HepG2 (cell line): ENCODE data around the gene ERMP1. TPM values are rescaled to one million over a fixed set of nuclear protein-coding genes. Genes with fewer than 3 reads are reported as not detected.
A peak's percentile ranks its signal among the peaks of the same experiment; 100 is the strongest.

ENCODE experiments used
- ATM ChIP-seq: fragments of 450-650 bp; IDR thresholded peaks from 2 replicates; pipeline ENCODE4 v1.7.1; 2017; ENCODE audit warnings: mild to moderate bottlenecking, borderline replicate concordance
- FOXM1 ChIP-seq: sonication (generic); formaldehyde crosslinking; IDR thresholded peaks from 2 replicates; pipeline ENCODE4 v1.5.0; 2020; ENCODE audit warnings: missing genetic modification reagents
- HDAC1 ChIP-seq: sonication (generic); formaldehyde crosslinking; IDR thresholded peaks from 2 replicates; pipeline ENCODE4 v1.5.1; 2020; ENCODE audit warnings: mild to moderate bottlenecking, missing genetic modification reagents
- HNRNPLL ChIP-seq: fragments of 200-400 bp; formaldehyde crosslinking; IDR thresholded peaks from 2 replicates; pipeline ENCODE4 v1.6.1; 2017; ENCODE audit warnings: mild to moderate bottlenecking, low read depth, low read length; ENCODE audit not compliant: poor library complexity, severe bottlenecking
- HOXA7 ChIP-seq: sonication (generic); formaldehyde crosslinking; IDR thresholded peaks from 2 replicates; pipeline ENCODE4 v1.8.1; 2022; ENCODE audit warnings: mild to moderate bottlenecking, missing genetic modification reagents, moderate library complexity
- ISL2 ChIP-seq: sonication (generic); formaldehyde crosslinking; IDR thresholded peaks from 2 replicates; pipeline ENCODE4 v1.5.0; 2020; ENCODE audit warnings: missing genetic modification reagents
- JUN ChIP-seq: sonication (generic); formaldehyde crosslinking; IDR thresholded peaks from 2 replicates; pipeline ENCODE4 v1.4.0; 2020; ENCODE audit warnings: mild to moderate bottlenecking, missing genetic modification reagents
- KLF11 ChIP-seq: IDR thresholded peaks from 2 replicates; pipeline ENCODE4 v1.6.1; 2016; ENCODE audit warnings: missing compliant biosample characterization
- MXD4 ChIP-seq: IDR thresholded peaks from 2 replicates; pipeline ENCODE4 v1.6.1; 2016; ENCODE audit warnings: mild to moderate bottlenecking, missing biosample characterization, missing genetic modification reagents
- PCBP2 ChIP-seq: fragments of 200-400 bp; formaldehyde crosslinking; optimal IDR thresholded peaks from 2 replicates; pipeline ENCODE3; 2018; ENCODE audit warnings: low read length, low read depth; ENCODE audit not compliant: poor library complexity, severe bottlenecking
- PHF21A ChIP-seq: sonication (generic); formaldehyde crosslinking; IDR thresholded peaks from 2 replicates; pipeline ENCODE4 v1.5.0; 2020; ENCODE audit warnings: mild to moderate bottlenecking, missing genetic modification reagents
- PITX1 ChIP-seq: sonication (generic); formaldehyde crosslinking; IDR thresholded peaks from 2 replicates; pipeline ENCODE4 v1.5.1; 2020; ENCODE audit warnings: mild to moderate bottlenecking, missing genetic modification reagents
- POLR2AphosphoS2 ChIP-seq: IDR thresholded peaks from 2 replicates; pipeline ENCODE4 v1.6.1; 2011; ENCODE audit warnings: low read depth, low read length, improper control_type of control experiment
- PTBP1 ChIP-seq: fragments of 200-400 bp; formaldehyde crosslinking; IDR thresholded peaks from 2 replicates; pipeline ENCODE4 v1.6.1; 2018; ENCODE audit warnings: low read length, low read depth; ENCODE audit not compliant: poor library complexity, severe bottlenecking
- RELA ChIP-seq: sonication (generic); formaldehyde crosslinking; IDR thresholded peaks from 2 replicates; pipeline ENCODE4 v1.4.0; 2020; ENCODE audit warnings: missing genetic modification reagents
- TAF15 ChIP-seq: fragments of 200-400 bp; formaldehyde crosslinking; IDR thresholded peaks from one replicate; pipeline ENCODE4 v1.6.1; 2018; ENCODE audit warnings: mild to moderate bottlenecking, low read depth, low read length; ENCODE audit not compliant: poor library complexity, severe bottlenecking
- TRIM24 ChIP-seq: sonication (generic); formaldehyde crosslinking; IDR thresholded peaks from 2 replicates; pipeline ENCODE4 v1.8.0; 2022; ENCODE audit warnings: mild to moderate bottlenecking, missing genetic modification reagents
- ZNF205 ChIP-seq: IDR thresholded peaks from 2 replicates; pipeline ENCODE4 v1.6.1; 2018; ENCODE audit warnings: missing biosample characterization, missing genetic modification reagents
- ZNF546 ChIP-seq: sonication (generic); formaldehyde crosslinking; conservative IDR thresholded peaks from 2 replicates; pipeline ENCODE4 v1.8.1; 2023; ENCODE audit warnings: mild to moderate bottlenecking, missing genetic modification reagents
- ZNF547 ChIP-seq: sonication (generic); formaldehyde crosslinking; IDR thresholded peaks from 2 replicates; pipeline ENCODE4 v1.5.1; 2020; ENCODE audit warnings: mild to moderate bottlenecking, missing genetic modification reagents
- polyA plus RNA-seq, 8 experiments: library from polyadenylated mRNA; depleted of rRNA in 3 of 8; stranded (reverse) in 7 of 8; unstranded in 1 of 8; fragments of >200 nt; fragmentation: Illumina TruSeq in 4 of 8; extraction: Trizol in 4 of 8; gene quantifications; 2 replicates each; pipeline versions ENCODE4 v1.2.1 to v1.2.3, GENCODE V29; 2011 to 2016; ENCODE audit warnings: low read depth in 4 of 8, missing spikeins in 1 of 8, mixed read lengths in 1 of 8; ENCODE audit not compliant: insufficient read depth in 1 of 8
- total RNA-seq, 5 experiments: library from RNA; depleted of rRNA; stranded (reverse); fragments of >200 nt; fragmentation: Illumina TruSeq; extraction: Trizol; gene quantifications; 2 replicates each; pipeline ENCODE4 v1.2.3, GENCODE V29; 2016; ENCODE audit warnings: low read depth in 1 of 5
- TF ChIP-seq, protein P1 (sequence below): IDR thresholded peaks from 2 replicates; pipeline ENCODE4 v1.6.1; 2018; ENCODE audit warnings: missing genetic modification reagents
- TF ChIP-seq, protein P2 (sequence below): sonication (generic); formaldehyde crosslinking; IDR thresholded peaks from 2 replicates; pipeline ENCODE4 v1.9.0; 2021; ENCODE audit warnings: missing genetic modification reagents, mild to moderate bottlenecking, borderline replicate concordance
- TF ChIP-seq, protein P3 (sequence below): sonication (generic); formaldehyde crosslinking; IDR thresholded peaks from 2 replicates; pipeline ENCODE4 v1.4.0; 2020; ENCODE audit warnings: missing genetic modification reagents; ENCODE audit errors: not compliant biosample characterization
- TF ChIP-seq, protein P4 (sequence below): sonication (generic); formaldehyde crosslinking; IDR thresholded peaks from 2 replicates; pipeline ENCODE4 v1.9.0; 2021; ENCODE audit warnings: missing genetic modification reagents, borderline replicate concordance

The ERMP1 gene
- total and polyA plus RNA-seq, 2 of the 13 experiments (the other 11 are each of a cell fraction or from before 2014, with no cell fraction given), result 40.9 to 65.4 TPM

GRCh38 chr9:5843794-5844471 lies 11.0 kb upstream of the ERMP1 start (continued):
- TF ChIP-seq TAF15 (no peak), PCBP2 (no peak), MXD4 (CRISPR knock-in tag) (peak; percentile 66; the same call in 1 of the 2 replicates), PTBP1 (no peak), PITX1 (peak; percentile 19; the same call in 1 of the 2 replicates), HOXA7 (no peak), HNRNPLL (no peak), KLF11 (CRISPR knock-in tag) (no peak), JUN (no peak), ZNF205 (CRISPR knock-in tag) (0 out of 2 replicates have a peak, but pooled peaks have one; percentile 29), HDAC1 (peak; percentile 67), ISL2 (CRISPR knock-in tag) (peak; percentile 47; the same call in 1 of the 2 replicates), PHF21A (CRISPR knock-in tag) (peak; percentile 54; the same call in 1 of the 2 replicates), FOXM1 (CRISPR knock-in tag) (no peak), ATM (no peak), POLR2AphosphoS2 (no peak), TRIM24 (CRISPR knock-in tag) (no peak), RELA (CRISPR knock-in tag) (no peak), ZNF546 (CRISPR knock-in tag) (no peak), ZNF547 (CRISPR knock-in tag) (no peak)
- TF ChIP-seq, protein P1, sequence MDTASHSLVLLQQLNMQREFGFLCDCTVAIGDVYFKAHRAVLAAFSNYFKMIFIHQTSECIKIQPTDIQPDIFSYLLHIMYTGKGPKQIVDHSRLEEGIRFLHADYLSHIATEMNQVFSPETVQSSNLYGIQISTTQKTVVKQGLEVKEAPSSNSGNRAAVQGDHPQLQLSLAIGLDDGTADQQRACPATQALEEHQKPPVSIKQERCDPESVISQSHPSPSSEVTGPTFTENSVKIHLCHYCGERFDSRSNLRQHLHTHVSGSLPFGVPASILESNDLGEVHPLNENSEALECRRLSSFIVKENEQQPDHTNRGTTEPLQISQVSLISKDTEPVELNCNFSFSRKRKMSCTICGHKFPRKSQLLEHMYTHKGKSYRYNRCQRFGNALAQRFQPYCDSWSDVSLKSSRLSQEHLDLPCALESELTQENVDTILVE (CRISPR knock-in tag), result 0 out of 2 replicates have a peak, but pooled peaks have one; percentile 35
- TF ChIP-seq, protein P2, sequence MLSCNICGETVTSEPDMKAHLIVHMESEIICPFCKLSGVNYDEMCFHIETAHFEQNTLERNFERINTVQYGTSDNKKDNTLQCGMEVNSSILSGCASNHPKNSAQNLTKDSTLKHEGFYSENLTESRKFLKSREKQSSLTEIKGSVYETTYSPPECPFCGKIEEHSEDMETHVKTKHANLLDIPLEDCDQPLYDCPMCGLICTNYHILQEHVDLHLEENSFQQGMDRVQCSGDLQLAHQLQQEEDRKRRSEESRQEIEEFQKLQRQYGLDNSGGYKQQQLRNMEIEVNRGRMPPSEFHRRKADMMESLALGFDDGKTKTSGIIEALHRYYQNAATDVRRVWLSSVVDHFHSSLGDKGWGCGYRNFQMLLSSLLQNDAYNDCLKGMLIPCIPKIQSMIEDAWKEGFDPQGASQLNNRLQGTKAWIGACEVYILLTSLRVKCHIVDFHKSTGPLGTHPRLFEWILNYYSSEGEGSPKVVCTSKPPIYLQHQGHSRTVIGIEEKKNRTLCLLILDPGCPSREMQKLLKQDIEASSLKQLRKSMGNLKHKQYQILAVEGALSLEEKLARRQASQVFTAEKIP (CRISPR knock-in tag), result no peak
- TF ChIP-seq, protein P3, sequence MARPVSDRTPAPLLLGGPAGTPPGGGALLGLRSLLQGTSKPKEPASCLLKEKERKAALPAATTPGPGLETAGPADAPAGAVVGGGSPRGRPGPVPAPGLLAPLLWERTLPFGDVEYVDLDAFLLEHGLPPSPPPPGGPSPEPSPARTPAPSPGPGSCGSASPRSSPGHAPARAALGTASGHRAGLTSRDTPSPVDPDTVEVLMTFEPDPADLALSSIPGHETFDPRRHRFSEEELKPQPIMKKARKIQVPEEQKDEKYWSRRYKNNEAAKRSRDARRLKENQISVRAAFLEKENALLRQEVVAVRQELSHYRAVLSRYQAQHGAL (CRISPR knock-in tag), result no peak
- TF ChIP-seq, protein P4, sequence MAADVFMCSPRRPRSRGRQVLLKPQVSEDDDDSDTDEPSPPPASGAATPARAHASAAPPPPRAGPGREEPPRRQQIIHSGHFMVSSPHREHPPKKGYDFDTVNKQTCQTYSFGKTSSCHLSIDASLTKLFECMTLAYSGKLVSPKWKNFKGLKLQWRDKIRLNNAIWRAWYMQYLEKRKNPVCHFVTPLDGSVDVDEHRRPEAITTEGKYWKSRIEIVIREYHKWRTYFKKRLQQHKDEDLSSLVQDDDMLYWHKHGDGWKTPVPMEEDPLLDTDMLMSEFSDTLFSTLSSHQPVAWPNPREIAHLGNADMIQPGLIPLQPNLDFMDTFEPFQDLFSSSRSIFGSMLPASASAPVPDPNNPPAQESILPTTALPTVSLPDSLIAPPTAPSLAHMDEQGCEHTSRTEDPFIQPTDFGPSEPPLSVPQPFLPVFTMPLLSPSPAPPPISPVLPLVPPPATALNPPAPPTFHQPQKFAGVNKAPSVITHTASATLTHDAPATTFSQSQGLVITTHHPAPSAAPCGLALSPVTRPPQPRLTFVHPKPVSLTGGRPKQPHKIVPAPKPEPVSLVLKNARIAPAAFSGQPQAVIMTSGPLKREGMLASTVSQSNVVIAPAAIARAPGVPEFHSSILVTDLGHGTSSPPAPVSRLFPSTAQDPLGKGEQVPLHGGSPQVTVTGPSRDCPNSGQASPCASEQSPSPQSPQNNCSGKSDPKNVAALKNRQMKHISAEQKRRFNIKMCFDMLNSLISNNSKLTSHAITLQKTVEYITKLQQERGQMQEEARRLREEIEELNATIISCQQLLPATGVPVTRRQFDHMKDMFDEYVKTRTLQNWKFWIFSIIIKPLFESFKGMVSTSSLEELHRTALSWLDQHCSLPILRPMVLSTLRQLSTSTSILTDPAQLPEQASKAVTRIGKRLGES (CRISPR knock-in tag), result no peak
